T-cell (primary cell): ENCODE measurements around the gene CDK6. TPM values are rescaled to one million over a fixed set of nuclear protein-coding genes. Genes with fewer than 3 reads are reported as not detected.

Source experiments
- ATAC-seq, 4 experiments: fragments of 200-7000 bp in 3 of 4; fragments of 150-1000 bp in 1 of 4; cut with Tn5 transposase; replicated peaks in 1 of 4; 1 replicate in 3 of 4; 2 replicates in 1 of 4; pipeline ENCODE4 v1.10.0; 2021; ENCODE audit warnings: moderate library complexity in 3 of 4, mild to moderate bottlenecking in 2 of 4, moderate number of reproducible peaks in 1 of 4
- CTCF ChIA-PET, 2 donors: fragments of 300-600 bp; sonication (Branson Sonifier 250); formaldehyde crosslinking; loops; one replicate each; lab custom pipeline; 2022; ENCODE audit warnings: antibody characterized with exemption in 2 of 2; lab: Charles Lee
- POLR2A ChIA-PET, 2 donors: fragments of 300-600 bp; sonication (Branson Sonifier 250); formaldehyde crosslinking; loops; one replicate each; lab custom pipeline; 2022; ENCODE audit warnings: antibody characterized with exemption in 2 of 2; lab: Charles Lee
- DNase-seq, 35 experiments: peaks; one replicate each; pipeline versions ENCODE4 v3.0.0 to v3.0.0-alpha.2; 2013 to 2023
- H3K27ac ChIP-seq: one replicate; pipeline ENCODE4 v1.5.1; 2013; ENCODE audit warnings: low read length
- H3K27me3 ChIP-seq, 2 experiments: replicated peaks in 1 of 2; 1 replicate in 1 of 2; 2 replicates in 1 of 2; pipeline versions ENCODE4 v1.6.1 to v1.7.0; 2013; ENCODE audit warnings: low read length in 1 of 2, mixed read lengths in 1 of 2; ENCODE audit not compliant: control insufficient read depth in 2 of 2, insufficient read depth in 2 of 2; ENCODE audit errors: extremely low read depth in 1 of 2
- H3K36me3 ChIP-seq, 2 donors: 1 replicate in 1 of 2; 2 replicates in 1 of 2; pipeline versions ENCODE4 v1.6.1 to v1.7.0; 2013; ENCODE audit warnings: low read length in 1 of 2; ENCODE audit not compliant: control insufficient read depth in 2 of 2, insufficient read depth in 1 of 2; ENCODE audit errors: extremely low read depth in 1 of 2
- H3K4me1 ChIP-seq, 2 experiments: 1 replicate in 1 of 2; 2 replicates in 1 of 2; pipeline versions ENCODE4 v1.6.1 to v1.7.0; 2013; ENCODE audit warnings: low read length in 2 of 2, mixed read lengths in 1 of 2; ENCODE audit not compliant: insufficient read depth in 2 of 2, control insufficient read depth in 1 of 2; ENCODE audit errors: extremely low read depth in 1 of 2
- H3K4me3 ChIP-seq, 2 donors: 1 replicate in 1 of 2; 2 replicates in 1 of 2; pipeline versions ENCODE4 v1.5.1 to v1.7.0; 2013; ENCODE audit warnings: mild to moderate bottlenecking in 2 of 2, low read length in 1 of 2, moderate library complexity in 1 of 2; ENCODE audit not compliant: control insufficient read depth in 1 of 2; ENCODE audit errors: extremely low read depth in 1 of 2
- H3K9me3 ChIP-seq: 2 replicates; pipeline ENCODE4 v1.7.0; 2013
- H3K27ac Mint-ChIP-seq, 2 donors: one replicate each; pipeline ENCODE4 v1.8.0; 2020 to 2021; ENCODE audit warnings: mild to moderate bottlenecking in 2 of 2, mixed read lengths in 2 of 2
- H3K27me3 Mint-ChIP-seq, 2 donors: one replicate each; pipeline ENCODE4 v1.8.0; 2021 to 2022; ENCODE audit warnings: mixed read lengths in 2 of 2
- H3K36me3 Mint-ChIP-seq: one replicate; pipeline ENCODE4 v1.8.0; 2021; ENCODE audit warnings: mixed read lengths
- H3K4me1 Mint-ChIP-seq, 3 donors: one replicate each; pipeline ENCODE4 v1.8.0; 2020 to 2022; ENCODE audit warnings: mixed read lengths in 3 of 3, mild to moderate bottlenecking in 1 of 3
- H3K4me3 Mint-ChIP-seq, 3 donors: one replicate each; pipeline ENCODE4 v1.8.0; 2020 to 2022; ENCODE audit warnings: mild to moderate bottlenecking in 3 of 3, mixed read lengths in 3 of 3, moderate library complexity in 3 of 3
- H3K9me3 Mint-ChIP-seq, 3 donors: one replicate each; pipeline ENCODE4 v1.8.0; 2020 to 2022; ENCODE audit warnings: mixed read lengths in 3 of 3
- whole genome bisulfite sequencing: methylation state at CpG from one replicate; pipeline ENCODE4 v1.1.5; 2013; ENCODE audit warnings: missing lambda C conversion rate; ENCODE audit not compliant: insufficient coverage; 5-methylcytosine and 5-hydroxymethylcytosine counted together
- total RNA-seq, 35 experiments: library from RNA in 6 of 35; stranded (reverse) in 6 of 35; fragments of 120-200 nt in 1 of 35; gene quantifications; one replicate each; pipeline versions ENCODE4 v1.2.1 to v1.2.4 and lab custom pipeline; 2013 to 2026

The CDK6 gene
- total RNA-seq, 5 donors from 2014 or later (not counting 1 experiment from before 2014, with no cell fraction given): 29.8 to 107 (median 43.9) TPM

DNA sequence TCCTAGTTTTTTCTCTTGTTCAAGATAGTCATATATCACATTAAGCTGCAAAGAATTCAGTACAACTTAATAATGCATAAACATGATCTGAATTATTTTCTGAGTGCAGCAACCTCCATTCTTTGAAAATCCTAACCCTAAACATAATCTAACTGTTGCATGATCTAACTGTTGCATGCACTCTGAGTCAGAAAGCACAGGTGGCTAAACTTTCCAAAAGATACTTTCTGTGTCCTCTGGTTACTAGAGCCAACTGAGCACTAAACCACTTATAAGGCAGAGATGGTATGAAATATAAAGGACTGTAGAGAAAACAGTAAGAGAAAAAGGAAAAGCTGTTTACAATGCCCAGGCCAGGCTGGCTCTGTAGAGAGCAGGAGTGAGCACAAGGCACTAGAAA is 223.2 kb downstream of the CDK6 start:
- peaks cover 0 to 2% of the 10 kb centered on the region in 2 experiments for H3K4me1 ChIP-seq
- H3K4me3 ChIP-seq: no peak overlapping the region
- H3K9me3 ChIP-seq: no peaks in the 10 kb centered on the region
- Mint-ChIP-seq H3K27me3 (no peaks in the 10 kb centered on the region), H3K4me1 (peaks cover 6 to 9% (median 9%) of the 10 kb centered on the region in 3 donors), H3K9me3 (no peaks in the 10 kb centered on the region), H3K27ac (peak overlapping the region; percentile 11 to 63), H3K36me3 (peaks cover 33% of the 10 kb centered on the region), H3K4me3 (no peak overlapping the region)
- H3K27ac ChIP-seq: no peak overlapping the region
- POLR2A ChIA-PET: interaction anchor here in 1 of 2 donors (0.6 kb wide), 1 partner anchor 11 kb away, joined by 3 read pairs; no protein-coding TSS in a partner anchor
- no peaks in the 10 kb centered on the region for H3K27me3 ChIP-seq
- CTCF ChIA-PET: interaction anchor here in 1 of 2 donors (1.4 kb wide), 2 partner anchors 8 to 443 kb away, joined by 4 to 7 read pairs; no protein-coding TSS in a partner anchor
- DNase-seq (no peak), ATAC-seq (no peak)
- H3K36me3 ChIP-seq: peaks cover 2 to 28% of the 10 kb centered on the region in 2 donors

DNA sequence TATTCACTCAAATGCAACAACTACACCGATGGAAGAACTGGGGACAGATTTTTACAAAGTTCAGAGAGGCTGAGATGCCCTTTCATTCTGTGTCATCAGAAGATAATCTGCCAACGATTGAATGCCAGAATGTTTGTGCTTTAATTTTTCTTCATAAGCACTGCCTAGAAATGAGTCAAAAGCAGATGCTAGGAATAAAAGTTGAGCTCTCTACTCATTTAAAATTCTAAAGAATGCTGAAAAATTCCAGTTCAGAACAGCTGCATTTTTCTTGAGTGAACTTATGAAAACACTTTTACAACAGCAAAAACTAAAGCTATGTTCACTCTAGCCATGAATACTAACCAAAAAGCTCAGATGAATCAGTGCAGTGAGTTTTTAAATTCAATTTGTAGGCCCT is 223.9 kb downstream of the CDK6 start:
- Mint-ChIP-seq H3K36me3 (peaks cover 27% of the 10 kb centered on the region), H3K27ac (peak overlapping the region in 1 of 2 donors; percentile 11), H3K4me3 (no peak overlapping the region), H3K4me1 (peaks cover 6 to 9% (median 9%) of the 10 kb centered on the region in 3 donors), H3K9me3 (no peaks in the 10 kb centered on the region), H3K27me3 (no peaks in the 10 kb centered on the region)
- ATAC-seq (no peak), DNase-seq (no peak)
- POLR2A ChIA-PET: interaction anchor here (0.5 to 1.4 kb wide), 4 partner anchors 14 to 748 kb away, joined by 3 to 7 read pairs (median 4); partner anchors contain the start of genes PEX1 (in 1 of the 2) and RBM48 (in 1 of the 2)
- CTCF ChIA-PET: interaction anchor here in 1 of 2 donors (0.6 to 1.4 kb wide), 4 partner anchors 8 to 443 kb away, joined by 3 to 7 read pairs (median 4); no protein-coding TSS in a partner anchor
- Histone ChIP-seq H3K36me3 (peaks cover 0 to 28% of the 10 kb centered on the region in 2 donors), H3K4me1 (peaks cover 0 to 2% of the 10 kb centered on the region in 2 experiments), H3K4me3 (no peak overlapping the region), H3K27ac (no peak overlapping the region), H3K9me3 (no peaks in the 10 kb centered on the region), H3K27me3 (no peaks in the 10 kb centered on the region)
- no CpG with 5 or more reads among the region's 2 CpGs for WGBS

DNA sequence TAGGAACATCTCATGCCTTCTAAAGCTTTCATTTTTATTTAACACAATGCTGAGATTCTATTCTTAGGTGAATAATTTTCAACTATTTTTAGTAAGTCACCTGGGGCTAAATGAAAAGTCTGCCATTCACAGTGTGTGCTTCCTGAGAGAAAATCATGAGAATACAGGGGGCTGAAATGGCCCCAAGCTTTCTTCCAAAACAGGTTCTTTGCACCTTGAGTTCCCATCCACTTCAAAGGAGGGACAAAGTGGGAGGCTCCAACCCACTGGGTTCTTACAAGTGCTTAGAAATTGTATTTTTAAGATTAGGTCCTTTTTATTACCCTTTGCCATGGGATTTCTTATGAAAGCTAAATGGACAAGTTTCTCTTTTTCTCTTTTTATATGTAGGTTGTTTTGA is 224.6 kb downstream of the CDK6 start:
- DNase-seq: no peak
- ChIA-PET POLR2A (interaction anchor here (0.7 to 1.4 kb wide), 5 partner anchors 13 to 83 kb away, joined by 3 to 7 read pairs (median 3); partner anchors contain the start of genes PEX1 (in 1 of the 2) and RBM48 (in 1 of the 2)), CTCF (interaction anchor here in 1 of 2 donors (1.4 to 2.2 kb wide), 3 partner anchors 9 to 444 kb away, joined by 4 to 8 read pairs (median 7); no protein-coding TSS in a partner anchor)
- Mint-ChIP-seq H3K4me3 (no peak overlapping the region), H3K9me3 (no peaks in the 10 kb centered on the region), H3K4me1 (peaks cover 6 to 9% (median 9%) of the 10 kb centered on the region in 3 donors), H3K27me3 (no peaks in the 10 kb centered on the region), H3K36me3 (peaks cover 25% of the 10 kb centered on the region), H3K27ac (peak overlapping the region; percentile 11 to 47)
- Histone ChIP-seq H3K9me3 (no peaks in the 10 kb centered on the region), H3K4me1 (peaks cover 0 to 2% of the 10 kb centered on the region in 2 experiments), H3K27me3 (no peaks in the 10 kb centered on the region), H3K27ac (no peak overlapping the region), H3K4me3 (no peak overlapping the region), H3K36me3 (peaks cover 0 to 22% of the 10 kb centered on the region in 2 donors)
- ATAC-seq: no peak

DNA sequence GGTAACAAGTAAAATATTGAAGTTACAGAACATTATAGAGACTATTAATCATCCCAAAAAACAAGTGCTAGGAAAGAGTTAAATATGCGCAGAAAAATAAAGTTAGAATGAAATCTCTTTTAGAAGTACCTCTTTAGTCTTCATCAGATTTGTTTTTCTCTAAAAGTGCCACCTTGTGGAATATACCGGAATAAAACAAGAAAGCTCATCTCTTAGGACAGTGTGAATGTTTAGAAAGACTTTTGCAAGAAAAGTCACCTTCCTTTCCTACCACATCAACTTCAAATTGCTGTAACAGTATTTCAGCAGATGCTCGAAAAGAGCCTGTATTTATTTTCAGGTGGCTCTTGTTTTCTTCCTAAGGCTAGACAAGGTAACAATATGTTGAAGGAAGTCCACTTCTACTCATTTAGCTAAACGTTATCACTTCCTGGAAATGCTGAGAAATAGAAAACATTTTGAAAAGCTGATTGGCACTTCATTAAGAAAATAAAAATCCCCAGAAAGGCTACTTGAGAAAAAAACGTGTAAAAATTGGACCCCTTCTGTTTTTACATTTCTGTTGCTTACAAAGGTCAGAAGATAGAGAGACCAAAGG is 226.4 kb downstream of the CDK6 start:
- Histone ChIP-seq H3K4me1 (peaks cover 0 to 2% of the 10 kb centered on the region in 2 experiments), H3K4me3 (no peak overlapping the region), H3K36me3 (peaks cover 0 to 8% of the 10 kb centered on the region in 2 donors), H3K9me3 (no peaks in the 10 kb centered on the region), H3K27me3 (no peaks in the 10 kb centered on the region), H3K27ac (no peak overlapping the region)
- H3K27me3 Mint-ChIP-seq: no peaks in the 10 kb centered on the region
- no peak overlapping the region for H3K4me3 Mint-ChIP-seq
- peaks cover 14% of the 10 kb centered on the region for H3K36me3 Mint-ChIP-seq
- H3K4me1 Mint-ChIP-seq: peaks cover 6 to 9% (median 9%) of the 10 kb centered on the region in 3 donors
- H3K27ac Mint-ChIP-seq: peak overlapping the region; percentile 37 to 57
- DNase-seq (peak in 1 of 35 experiments; percentile 43), ATAC-seq (peak in 3 of 4 experiments; percentile 60 to 71 (median 65))
- ChIA-PET CTCF (interaction anchor here (0.5 to 2.2 kb wide), 9 partner anchors 10 to 547 kb away, joined by 3 to 11 read pairs (median 5); partner anchors contain the start of genes PEX1 (in 1 of the 2) and RBM48 (in 1 of the 2)), POLR2A (interaction anchor here (0.6 kb wide), 3 partner anchors 24 to 681 kb away, joined by 3 to 5 read pairs (median 3); no protein-coding TSS in a partner anchor)
- no CpG with 5 or more reads among the region's 5 CpGs for WGBS
- no peaks in the 10 kb centered on the region for H3K9me3 Mint-ChIP-seq

DNA sequence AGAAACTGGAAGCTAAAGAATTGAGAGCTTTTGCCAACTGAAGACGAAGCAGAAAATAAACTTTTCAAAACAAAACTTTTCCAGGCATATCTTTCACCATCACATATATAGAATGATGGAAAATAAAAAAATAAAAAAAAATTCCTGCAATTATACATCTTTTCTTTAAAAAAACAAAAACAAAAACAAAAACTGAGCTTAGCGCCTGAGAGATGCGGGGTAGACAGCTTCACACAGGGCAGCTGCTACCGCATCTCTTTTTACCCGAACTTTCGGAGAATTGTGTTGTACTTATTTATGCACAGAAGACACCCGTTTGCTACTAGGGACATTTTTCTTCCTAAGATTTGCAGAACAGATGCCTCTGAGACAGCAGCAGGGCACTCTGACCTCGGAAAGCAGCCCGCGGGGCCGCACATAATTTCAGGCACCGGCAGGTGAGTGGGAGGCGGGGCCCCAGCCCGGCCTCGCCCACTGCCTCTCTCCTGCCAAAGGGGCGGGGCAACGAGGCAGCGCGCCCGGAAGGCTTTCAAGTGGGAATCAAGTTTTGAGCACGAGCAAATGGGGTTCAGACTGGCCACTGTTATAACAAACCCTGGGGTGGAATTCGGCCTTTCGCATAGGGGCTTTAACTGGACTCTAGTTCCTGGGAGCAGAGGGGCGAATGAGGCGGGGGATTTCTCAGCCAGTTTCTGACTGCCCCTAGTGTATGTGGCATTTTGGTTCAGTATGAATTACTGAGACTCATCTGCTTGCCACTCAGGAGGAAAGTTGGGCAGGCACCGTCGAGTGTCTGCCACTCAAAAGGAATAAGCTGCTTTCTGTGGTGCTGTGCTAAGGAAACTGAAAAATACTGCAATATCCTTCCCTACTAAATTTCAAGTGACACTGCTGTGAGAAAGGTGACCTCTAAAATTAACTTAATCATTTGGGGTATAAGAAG is 227.7 kb downstream of the CDK6 start:
- ATAC-seq (no peak), DNase-seq (no peak)
- H3K27ac Mint-ChIP-seq: no peak overlapping the region
- peaks cover 0 to 3% of the 10 kb centered on the region in 2 donors for H3K36me3 ChIP-seq
- no peaks in the 10 kb centered on the region for H3K9me3 Mint-ChIP-seq
- peaks cover 4% of the 10 kb centered on the region for H3K36me3 Mint-ChIP-seq
- no peak overlapping the region for H3K4me3 Mint-ChIP-seq
- CTCF ChIA-PET: interaction anchor here in 1 of 2 donors (0.7 to 1.0 kb wide), 2 partner anchors 80 to 623 kb away, joined by 3 read pairs; partner anchors contain the start of genes PEX1 and RBM48
- POLR2A ChIA-PET: interaction anchor here in 1 of 2 donors (0.6 kb wide), 1 partner anchor 110 kb away, joined by 3 read pairs; no protein-coding TSS in a partner anchor
- H3K27me3 Mint-ChIP-seq: no peaks in the 10 kb centered on the region
- H3K4me1 Mint-ChIP-seq: peaks cover 6 to 9% (median 9%) of the 10 kb centered on the region in 3 donors
- H3K9me3 ChIP-seq: no peaks in the 10 kb centered on the region
- no peak overlapping the region for H3K4me3 ChIP-seq
- H3K27me3 ChIP-seq: no peaks in the 10 kb centered on the region
- H3K4me1 ChIP-seq: peaks cover 0 to 2% of the 10 kb centered on the region in 2 experiments
- no peak overlapping the region for H3K27ac ChIP-seq
- WGBS: 95% methylated on average over 21 of the region's 27 CpGs
